K562 (cell line): Measurements from ENCODE around the gene AAK1. TPM values are rescaled to one million over a fixed set of nuclear protein-coding genes. Genes with fewer than 3 reads are reported as not detected.

Experiments
- ARID1B ChIP-seq: fragments of 450-650 bp; IDR thresholded peaks from 2 replicates; pipeline ENCODE4 v1.6.1; 2016; ENCODE audit warnings: antibody characterized with exemption, mild to moderate bottlenecking, inconsistent platforms
- C11orf30 ChIP-seq: fragments of 450-650 bp; IDR thresholded peaks from 2 replicates; pipeline ENCODE4 v1.6.1; 2016; ENCODE audit warnings: low read depth, mild to moderate bottlenecking
- ELF4 ChIP-seq: fragments of 450-650 bp; formaldehyde crosslinking; IDR thresholded peaks from 2 replicates; pipeline ENCODE4 v1.4.0; 2022; ENCODE audit warnings: missing genetic modification characterization
- MAZ ChIP-seq, 2 experiments: fragments of 450-650 bp in 1 of 2; sonication (generic) in 1 of 2; formaldehyde crosslinking; IDR thresholded peaks in 1 of 2; conservative IDR thresholded peaks in 1 of 2; 2 replicates each; pipeline versions ENCODE4 v1.4.0 to v1.5.0; 2020; ENCODE audit warnings: mild to moderate bottlenecking in 1 of 2, missing genetic modification reagents in 1 of 2
- MEF2D ChIP-seq: conservative IDR thresholded peaks from 2 replicates; pipeline ENCODE4 v1.6.1; 2016; ENCODE audit warnings: low read depth, missing genetic modification characterization, missing compliant biosample characterization
- NFE2L1 ChIP-seq: fragments of 450-650 bp; IDR thresholded peaks from 2 replicates; pipeline ENCODE4 v1.6.1; 2016; ENCODE audit warnings: missing genetic modification characterization, low read depth, mild to moderate bottlenecking, missing compliant biosample characterization, moderate library complexity, borderline replicate concordance
- OTX1 ChIP-seq: fragments of 450-650 bp; formaldehyde crosslinking; IDR thresholded peaks from 2 replicates; pipeline ENCODE4 v1.4.0; 2022; ENCODE audit warnings: mild to moderate bottlenecking
- SMARCA4 ChIP-seq: fragments of 450-650 bp; IDR thresholded peaks from 2 replicates; pipeline ENCODE4 v1.6.1; 2016
- ZBTB1 ChIP-seq: sonication (generic); formaldehyde crosslinking; IDR thresholded peaks from 2 replicates; pipeline ENCODE4 v1.8.1; 2023; ENCODE audit warnings: missing genetic modification reagents, low read depth, mild to moderate bottlenecking, borderline replicate concordance
- ZNF134 ChIP-seq: fragments of 250-450 bp; sonication (Bioruptor Pico); conservative IDR thresholded peaks from 2 replicates; pipeline ENCODE4 v1.4.0; 2020
- ZNF408 ChIP-seq: fragments of 250-450 bp; sonication (Bioruptor Pico); IDR thresholded peaks from 2 replicates; pipeline ENCODE4 v1.4.0; 2020; ENCODE audit warnings: low read depth, mild to moderate bottlenecking, moderate library complexity
- polyA plus RNA-seq, 8 experiments: library from polyadenylated mRNA; depleted of rRNA in 4 of 8; stranded (reverse) in 5 of 8; unstranded in 3 of 8; fragments of >200 nt; fragmentation: Nextera tagmentation in 2 of 8; fragmentation: Illumina TruSeq in 1 of 8; extraction: Ambion mirVana in 2 of 8; extraction: Trizol in 1 of 8; gene quantifications; 2 replicates each; pipeline versions ENCODE4 v1.2.1 to v1.2.3, GENCODE V29; 2011 to 2014; ENCODE audit warnings: inconsistent platforms in 1 of 8, missing spikeins in 1 of 8
- total RNA-seq, 7 experiments: library from RNA; depleted of rRNA in 6 of 7; stranded (reverse); fragments of >200 nt in 6 of 7; fragmentation: Illumina TruSeq in 2 of 7; extraction: Trizol in 2 of 7; gene quantifications; 2 replicates each; pipeline versions ENCODE4 v1.2.1 to v1.2.3, GENCODE V29; 2011 to 2021; ENCODE audit warnings: low replicate concordance in 1 of 7
- TF ChIP-seq, protein P1 (sequence below): fragments of 250-450 bp; sonication (Bioruptor Pico); IDR thresholded peaks from 2 replicates; pipeline ENCODE4 v1.5.0; 2020; ENCODE audit warnings: mild to moderate bottlenecking, borderline replicate concordance
- TF ChIP-seq, protein P2 (sequence below): fragments of 250-450 bp; sonication (Bioruptor Pico); IDR thresholded peaks from 2 replicates; pipeline ENCODE4 v1.8.0; 2021; ENCODE audit warnings: moderate library complexity, mild to moderate bottlenecking, inconsistent platforms
- TF ChIP-seq, protein P3 (sequence below): fragments of 450-650 bp; IDR thresholded peaks from 2 replicates; pipeline ENCODE4 v1.6.1; 2017; ENCODE audit warnings: mild to moderate bottlenecking, moderate library complexity
- TF ChIP-seq, protein P4 (sequence below): fragments of 200-800 bp; sonication (Bioruptor generic); IDR thresholded peaks from 2 replicates; pipeline ENCODE4 v1.6.1; 2017; ENCODE audit warnings: missing genetic modification characterization, missing compliant biosample characterization
- TF ChIP-seq, protein P5 (sequence below): fragments of 250-450 bp; sonication (Bioruptor Pico); IDR thresholded peaks from 2 replicates; pipeline ENCODE4 v1.9.0; 2021; ENCODE audit warnings: mild to moderate bottlenecking, inconsistent platforms
- TF ChIP-seq, protein P6 (sequence below): sonication (generic); formaldehyde crosslinking; IDR thresholded peaks from 2 replicates; pipeline ENCODE4 v1.5.0; 2020; ENCODE audit warnings: missing genetic modification reagents

AAK1 gene
- total and polyA plus RNA-seq, 9 of the 15 experiments (the other 6 are each of a cell fraction or from before 2014, with no cell fraction given) = 0.89 to 17.1 (median 6.0) TPM

DNA sequence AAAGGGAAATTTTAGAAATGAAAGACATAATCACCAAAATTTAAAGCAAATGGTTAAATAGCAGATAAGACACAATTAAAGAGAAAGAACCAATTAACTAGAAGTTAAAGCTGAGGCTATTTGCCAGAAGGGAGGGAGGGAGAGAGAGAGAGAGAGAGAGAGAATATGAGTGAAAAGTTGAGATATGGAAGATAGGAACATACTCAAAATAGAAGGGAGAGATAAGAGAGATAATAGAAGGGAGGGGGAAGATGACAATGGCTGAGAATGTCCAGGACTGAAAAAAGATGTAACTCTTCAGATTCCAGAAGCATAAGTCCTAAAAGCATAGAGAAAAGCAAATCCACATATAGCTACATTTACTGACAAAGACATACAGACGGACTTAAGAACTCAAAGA is 17.1 kb upstream of the AAK1 start (continued):
- TF ChIP-seq, protein P1, sequence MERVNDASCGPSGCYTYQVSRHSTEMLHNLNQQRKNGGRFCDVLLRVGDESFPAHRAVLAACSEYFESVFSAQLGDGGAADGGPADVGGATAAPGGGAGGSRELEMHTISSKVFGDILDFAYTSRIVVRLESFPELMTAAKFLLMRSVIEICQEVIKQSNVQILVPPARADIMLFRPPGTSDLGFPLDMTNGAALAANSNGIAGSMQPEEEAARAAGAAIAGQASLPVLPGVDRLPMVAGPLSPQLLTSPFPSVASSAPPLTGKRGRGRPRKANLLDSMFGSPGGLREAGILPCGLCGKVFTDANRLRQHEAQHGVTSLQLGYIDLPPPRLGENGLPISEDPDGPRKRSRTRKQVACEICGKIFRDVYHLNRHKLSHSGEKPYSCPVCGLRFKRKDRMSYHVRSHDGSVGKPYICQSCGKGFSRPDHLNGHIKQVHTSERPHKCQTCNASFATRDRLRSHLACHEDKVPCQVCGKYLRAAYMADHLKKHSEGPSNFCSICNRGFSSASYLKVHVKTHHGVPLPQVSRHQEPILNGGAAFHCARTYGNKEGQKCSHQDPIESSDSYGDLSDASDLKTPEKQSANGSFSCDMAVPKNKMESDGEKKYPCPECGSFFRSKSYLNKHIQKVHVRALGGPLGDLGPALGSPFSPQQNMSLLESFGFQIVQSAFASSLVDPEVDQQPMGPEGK (CRISPR knock-in tag) = no peak
- TF ChIP-seq, protein P2, sequence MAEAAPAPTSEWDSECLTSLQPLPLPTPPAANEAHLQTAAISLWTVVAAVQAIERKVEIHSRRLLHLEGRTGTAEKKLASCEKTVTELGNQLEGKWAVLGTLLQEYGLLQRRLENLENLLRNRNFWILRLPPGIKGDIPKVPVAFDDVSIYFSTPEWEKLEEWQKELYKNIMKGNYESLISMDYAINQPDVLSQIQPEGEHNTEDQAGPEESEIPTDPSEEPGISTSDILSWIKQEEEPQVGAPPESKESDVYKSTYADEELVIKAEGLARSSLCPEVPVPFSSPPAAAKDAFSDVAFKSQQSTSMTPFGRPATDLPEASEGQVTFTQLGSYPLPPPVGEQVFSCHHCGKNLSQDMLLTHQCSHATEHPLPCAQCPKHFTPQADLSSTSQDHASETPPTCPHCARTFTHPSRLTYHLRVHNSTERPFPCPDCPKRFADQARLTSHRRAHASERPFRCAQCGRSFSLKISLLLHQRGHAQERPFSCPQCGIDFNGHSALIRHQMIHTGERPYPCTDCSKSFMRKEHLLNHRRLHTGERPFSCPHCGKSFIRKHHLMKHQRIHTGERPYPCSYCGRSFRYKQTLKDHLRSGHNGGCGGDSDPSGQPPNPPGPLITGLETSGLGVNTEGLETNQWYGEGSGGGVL = no peak
- 0 out of 2 replicates have a peak, but pooled peaks have one; percentile 79 for TF ChIP-seq OTX1 (CRISPR knock-in tag)
- TF ChIP-seq NFE2L1 = no peak
- TF ChIP-seq, protein P3, sequence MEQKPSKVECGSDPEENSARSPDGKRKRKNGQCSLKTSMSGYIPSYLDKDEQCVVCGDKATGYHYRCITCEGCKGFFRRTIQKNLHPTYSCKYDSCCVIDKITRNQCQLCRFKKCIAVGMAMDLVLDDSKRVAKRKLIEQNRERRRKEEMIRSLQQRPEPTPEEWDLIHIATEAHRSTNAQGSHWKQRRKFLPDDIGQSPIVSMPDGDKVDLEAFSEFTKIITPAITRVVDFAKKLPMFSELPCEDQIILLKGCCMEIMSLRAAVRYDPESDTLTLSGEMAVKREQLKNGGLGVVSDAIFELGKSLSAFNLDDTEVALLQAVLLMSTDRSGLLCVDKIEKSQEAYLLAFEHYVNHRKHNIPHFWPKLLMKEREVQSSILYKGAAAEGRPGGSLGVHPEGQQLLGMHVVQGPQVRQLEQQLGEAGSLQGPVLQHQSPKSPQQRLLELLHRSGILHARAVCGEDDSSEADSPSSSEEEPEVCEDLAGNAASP = no peak
- peak; percentile 98 for TF ChIP-seq MEF2D (tag)
- TF ChIP-seq ARID1B = peak; percentile 60
- TF ChIP-seq, protein P4, sequence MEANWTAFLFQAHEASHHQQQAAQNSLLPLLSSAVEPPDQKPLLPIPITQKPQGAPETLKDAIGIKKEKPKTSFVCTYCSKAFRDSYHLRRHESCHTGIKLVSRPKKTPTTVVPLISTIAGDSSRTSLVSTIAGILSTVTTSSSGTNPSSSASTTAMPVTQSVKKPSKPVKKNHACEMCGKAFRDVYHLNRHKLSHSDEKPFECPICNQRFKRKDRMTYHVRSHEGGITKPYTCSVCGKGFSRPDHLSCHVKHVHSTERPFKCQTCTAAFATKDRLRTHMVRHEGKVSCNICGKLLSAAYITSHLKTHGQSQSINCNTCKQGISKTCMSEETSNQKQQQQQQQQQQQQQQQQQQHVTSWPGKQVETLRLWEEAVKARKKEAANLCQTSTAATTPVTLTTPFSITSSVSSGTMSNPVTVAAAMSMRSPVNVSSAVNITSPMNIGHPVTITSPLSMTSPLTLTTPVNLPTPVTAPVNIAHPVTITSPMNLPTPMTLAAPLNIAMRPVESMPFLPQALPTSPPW (CRISPR knock-in tag) = peak; percentile 60; the same call in 1 of the 2 replicates
- TF ChIP-seq, protein P5, sequence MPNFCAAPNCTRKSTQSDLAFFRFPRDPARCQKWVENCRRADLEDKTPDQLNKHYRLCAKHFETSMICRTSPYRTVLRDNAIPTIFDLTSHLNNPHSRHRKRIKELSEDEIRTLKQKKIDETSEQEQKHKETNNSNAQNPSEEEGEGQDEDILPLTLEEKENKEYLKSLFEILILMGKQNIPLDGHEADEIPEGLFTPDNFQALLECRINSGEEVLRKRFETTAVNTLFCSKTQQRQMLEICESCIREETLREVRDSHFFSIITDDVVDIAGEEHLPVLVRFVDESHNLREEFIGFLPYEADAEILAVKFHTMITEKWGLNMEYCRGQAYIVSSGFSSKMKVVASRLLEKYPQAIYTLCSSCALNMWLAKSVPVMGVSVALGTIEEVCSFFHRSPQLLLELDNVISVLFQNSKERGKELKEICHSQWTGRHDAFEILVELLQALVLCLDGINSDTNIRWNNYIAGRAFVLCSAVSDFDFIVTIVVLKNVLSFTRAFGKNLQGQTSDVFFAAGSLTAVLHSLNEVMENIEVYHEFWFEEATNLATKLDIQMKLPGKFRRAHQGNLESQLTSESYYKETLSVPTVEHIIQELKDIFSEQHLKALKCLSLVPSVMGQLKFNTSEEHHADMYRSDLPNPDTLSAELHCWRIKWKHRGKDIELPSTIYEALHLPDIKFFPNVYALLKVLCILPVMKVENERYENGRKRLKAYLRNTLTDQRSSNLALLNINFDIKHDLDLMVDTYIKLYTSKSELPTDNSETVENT (CRISPR knock-in tag) = no peak
- TF ChIP-seq, protein P6, sequence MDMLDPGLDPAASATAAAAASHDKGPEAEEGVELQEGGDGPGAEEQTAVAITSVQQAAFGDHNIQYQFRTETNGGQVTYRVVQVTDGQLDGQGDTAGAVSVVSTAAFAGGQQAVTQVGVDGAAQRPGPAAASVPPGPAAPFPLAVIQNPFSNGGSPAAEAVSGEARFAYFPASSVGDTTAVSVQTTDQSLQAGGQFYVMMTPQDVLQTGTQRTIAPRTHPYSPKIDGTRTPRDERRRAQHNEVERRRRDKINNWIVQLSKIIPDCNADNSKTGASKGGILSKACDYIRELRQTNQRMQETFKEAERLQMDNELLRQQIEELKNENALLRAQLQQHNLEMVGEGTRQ (CRISPR knock-in tag) = no peak
- 0 out of 2 replicates have a peak, but pooled peaks have one; percentile 57 for TF ChIP-seq ELF4 (CRISPR knock-in tag)
- TF ChIP-seq ZBTB1 = no peak
- no peak for TF ChIP-seq ZNF408 (CRISPR knock-in tag)
- TF ChIP-seq SMARCA4 = peak; percentile 65
- TF ChIP-seq MAZ (CRISPR knock-in tag; conservative IDR thresholded peaks at IDR 0.05 in 1 of 2, IDR thresholded peaks at IDR 0.05 in 1 of 2) = peak in 1 of 2 experiments; percentile 68; a peak in 2 of 4 replicates
- no peak for TF ChIP-seq C11orf30
- no peak for TF ChIP-seq ZNF134 (CRISPR knock-in tag)
